Measurements from ENCODE around the gene PPP2R5D. TPM values are rescaled to one million over a fixed set of nuclear protein-coding genes. Genes with fewer than 3 reads are reported as not detected.

PPP2R5D gene
- total RNA-seq, 1 donor from 2014 or later = 33.4 TPM

DNA sequence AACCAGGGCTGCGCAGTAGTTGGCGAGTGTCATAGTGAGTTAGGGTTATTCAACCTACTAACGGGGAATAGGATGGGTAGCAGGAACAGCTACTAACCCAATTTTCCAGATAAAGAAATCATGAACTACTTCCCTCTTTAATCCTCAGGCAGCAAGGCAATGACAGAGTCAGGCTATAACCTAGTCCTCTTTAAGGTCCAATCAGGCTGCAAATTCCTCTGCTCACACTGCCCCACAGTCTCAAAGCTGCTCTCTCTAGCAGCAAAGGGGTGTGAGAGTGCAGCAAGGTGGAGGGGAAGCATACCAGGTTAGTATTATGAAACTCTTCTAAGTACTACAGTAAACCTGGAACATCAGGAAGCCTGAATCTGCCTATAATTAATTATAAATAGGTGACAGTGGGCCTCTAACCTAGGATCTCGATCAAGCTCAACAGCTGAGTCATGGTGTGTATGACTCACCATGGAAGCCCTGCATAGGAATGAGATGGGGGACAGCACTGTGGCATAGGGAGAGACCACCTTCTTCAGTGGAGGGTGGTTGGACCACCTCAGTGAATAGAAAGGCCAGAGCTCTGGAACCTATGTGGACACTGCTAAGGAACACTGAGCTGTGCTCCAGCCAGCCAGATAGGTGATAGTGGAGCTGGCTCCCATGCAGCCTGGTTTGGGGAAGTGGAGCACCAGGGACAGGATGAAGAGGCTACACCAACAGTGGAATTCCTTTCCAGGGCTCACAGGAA lies 13.3 kb upstream of the PPP2R5D start:
- no peak for DNase-seq (ENCODE audit: low read depth)
- no peaks in the 10 kb centered on the region for H3K27me3 ChIP-seq (ENCODE audit: control insufficient read depth, insufficient read depth, low read length)
- peaks cover 1% of the 10 kb centered on the region for H3K36me3 ChIP-seq (ENCODE audit: control insufficient read depth, insufficient read depth, low read length)
- H3K4me3 ChIP-seq (ENCODE audit: low read depth, low read length) = no peak overlapping the region
- TF ChIP-seq, protein P1, sequence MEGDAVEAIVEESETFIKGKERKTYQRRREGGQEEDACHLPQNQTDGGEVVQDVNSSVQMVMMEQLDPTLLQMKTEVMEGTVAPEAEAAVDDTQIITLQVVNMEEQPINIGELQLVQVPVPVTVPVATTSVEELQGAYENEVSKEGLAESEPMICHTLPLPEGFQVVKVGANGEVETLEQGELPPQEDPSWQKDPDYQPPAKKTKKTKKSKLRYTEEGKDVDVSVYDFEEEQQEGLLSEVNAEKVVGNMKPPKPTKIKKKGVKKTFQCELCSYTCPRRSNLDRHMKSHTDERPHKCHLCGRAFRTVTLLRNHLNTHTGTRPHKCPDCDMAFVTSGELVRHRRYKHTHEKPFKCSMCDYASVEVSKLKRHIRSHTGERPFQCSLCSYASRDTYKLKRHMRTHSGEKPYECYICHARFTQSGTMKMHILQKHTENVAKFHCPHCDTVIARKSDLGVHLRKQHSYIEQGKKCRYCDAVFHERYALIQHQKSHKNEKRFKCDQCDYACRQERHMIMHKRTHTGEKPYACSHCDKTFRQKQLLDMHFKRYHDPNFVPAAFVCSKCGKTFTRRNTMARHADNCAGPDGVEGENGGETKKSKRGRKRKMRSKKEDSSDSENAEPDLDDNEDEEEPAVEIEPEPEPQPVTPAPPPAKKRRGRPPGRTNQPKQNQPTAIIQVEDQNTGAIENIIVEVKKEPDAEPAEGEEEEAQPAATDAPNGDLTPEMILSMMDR (IDR thresholded peaks at IDR 0.05; ENCODE audit: insufficient read depth, low read length, poor library complexity, severe bottlenecking) = no peak

GRCh38 chr6:42971746-42972327 lies 12.5 kb upstream of the PPP2R5D start:
- no peaks in the 10 kb centered on the region for H3K27me3 ChIP-seq (ENCODE audit: control insufficient read depth, insufficient read depth, low read length)
- H3K4me3 ChIP-seq (ENCODE audit: low read depth, low read length) = no peak overlapping the region
- TF ChIP-seq, protein P1 (IDR thresholded peaks at IDR 0.05; ENCODE audit: insufficient read depth, low read length, poor library complexity, severe bottlenecking) = no peak
- no peak for DNase-seq (ENCODE audit: low read depth)
- H3K36me3 ChIP-seq (ENCODE audit: control insufficient read depth, insufficient read depth, low read length) = no peaks in the 10 kb centered on the region

DNA sequence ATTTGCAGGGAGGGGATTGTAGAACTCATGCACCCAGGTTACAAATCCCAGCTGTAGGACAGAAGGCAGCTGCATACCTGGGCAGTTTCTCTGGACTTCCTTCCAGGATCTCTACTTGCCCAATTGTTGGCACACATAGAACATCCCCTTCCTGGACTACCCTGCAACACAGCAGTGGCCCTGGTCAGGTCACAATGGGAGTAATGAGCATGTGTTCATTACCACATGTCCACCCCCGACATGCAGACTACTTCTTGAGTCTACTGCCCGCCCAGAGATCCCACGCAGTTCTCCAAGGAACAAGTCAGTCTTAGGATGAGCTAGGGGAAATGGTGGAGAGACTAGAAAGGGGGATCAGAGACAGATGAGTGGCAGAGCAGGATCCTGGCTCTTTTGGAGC lies 10.4 kb upstream of the PPP2R5D start:
- no peak overlapping the region for H3K4me3 ChIP-seq (ENCODE audit: low read depth, low read length)
- no peak for DNase-seq (ENCODE audit: low read depth)
- no peaks in the 10 kb centered on the region for H3K27me3 ChIP-seq (ENCODE audit: control insufficient read depth, insufficient read depth, low read length)
- TF ChIP-seq, protein P1 (IDR thresholded peaks at IDR 0.05; ENCODE audit: insufficient read depth, low read length, poor library complexity, severe bottlenecking) = no peak
- H3K36me3 ChIP-seq (ENCODE audit: control insufficient read depth, insufficient read depth, low read length) = no peaks in the 10 kb centered on the region

- no peaks in the 10 kb centered on the region for H3K36me3 ChIP-seq (ENCODE audit: control insufficient read depth, insufficient read depth, low read length)
- no peak for DNase-seq (ENCODE audit: low read depth)
- TF ChIP-seq, protein P1 (IDR thresholded peaks at IDR 0.05; ENCODE audit: insufficient read depth, low read length, poor library complexity, severe bottlenecking) = no peak
- H3K4me3 ChIP-seq (ENCODE audit: low read depth, low read length) = no peak overlapping the region
- H3K27me3 ChIP-seq (ENCODE audit: control insufficient read depth, insufficient read depth, low read length) = no peaks in the 10 kb centered on the region
Measured at GRCh38 chr6:42974919-42975505, 9.4 kb upstream of the PPP2R5D start.

- H3K4me3 ChIP-seq (ENCODE audit: low read depth, low read length) = peak overlapping the region; percentile 67
- TF ChIP-seq, protein P1 (IDR thresholded peaks at IDR 0.05; ENCODE audit: insufficient read depth, low read length, poor library complexity, severe bottlenecking) = no peak
- H3K36me3 ChIP-seq (ENCODE audit: control insufficient read depth, insufficient read depth, low read length) = no peaks in the 10 kb centered on the region
- no peak for DNase-seq (ENCODE audit: low read depth)
- H3K27me3 ChIP-seq (ENCODE audit: control insufficient read depth, insufficient read depth, low read length) = no peaks in the 10 kb centered on the region
Measured at GRCh38 chr6:42978487-42978838, 5.9 kb upstream of the PPP2R5D start.
